Large intestine (tissue), 3 donors: ENCODE data around the gene LYVE1. TPM values are rescaled to one million over a fixed set of nuclear protein-coding genes. Genes with fewer than 3 reads are reported as not detected.

ENCODE experiments used
- DNase-seq, 2 donors: peaks; one replicate each; pipeline versions ENCODE4 v3.0.0 to v3.0.0-alpha.2; 2013
- H3K27ac ChIP-seq: one replicate; pipeline ENCODE4 v1.5.1; 2013; ENCODE audit warnings: low read length
- H3K27me3 ChIP-seq: 2 replicates; pipeline ENCODE4 v1.6.1; 2013; ENCODE audit warnings: low read length; ENCODE audit not compliant: control insufficient read depth, insufficient read depth
- H3K36me3 ChIP-seq: 2 replicates; pipeline ENCODE4 v1.6.1; 2013; ENCODE audit warnings: low read length; ENCODE audit not compliant: control insufficient read depth, insufficient read depth
- H3K4me1 ChIP-seq: one replicate; pipeline ENCODE4 v1.6.1; 2013; ENCODE audit warnings: low read length; ENCODE audit not compliant: control insufficient read depth, insufficient read depth
- H3K4me3 ChIP-seq: one replicate; pipeline ENCODE4 v1.5.1; 2013; ENCODE audit warnings: low read length
- H3K9me3 ChIP-seq: one replicate; pipeline ENCODE4 v1.6.1; 2013; ENCODE audit warnings: mild to moderate bottlenecking, low read depth, low read length, moderate library complexity; ENCODE audit not compliant: control insufficient read depth
- WGBS: methylation state at CpG from one replicate; pipeline ENCODE4 v1.1.5; 2013; ENCODE audit warnings: low lambda C conversion rate; ENCODE audit not compliant: insufficient coverage; 5-methylcytosine and 5-hydroxymethylcytosine counted together
- polyA plus RNA-seq: library from polyadenylated mRNA; unstranded; fragments of 120-200 nt; gene quantifications from one replicate; pipeline ENCODE4 v1.2.1, GENCODE V29; 2013

LYVE1 gene
- polyA plus RNA-seq, 1 donor, result 49.3 TPM

GRCh38 chr11:10542776-10543175 lies 25.7 kb downstream of the LYVE1 start:
- peaks cover 5% of the 10 kb centered on the region for H3K9me3 ChIP-seq
- H3K27me3 ChIP-seq, result no peaks in the 10 kb centered on the region
- no peak overlapping the region for H3K4me3 ChIP-seq
- no peaks in the 10 kb centered on the region for H3K4me1 ChIP-seq
- H3K27ac ChIP-seq, result no peak overlapping the region
- no peaks in the 10 kb centered on the region for H3K36me3 ChIP-seq
- no CpG with 5 or more reads among the region's 3 CpGs for WGBS
- no peak for DNase-seq

- 0% methylated on average over 1 of the region's 5 CpGs for WGBS
- peaks cover 5% of the 10 kb centered on the region for H3K9me3 ChIP-seq
- DNase-seq, result peak; percentile 0 to 46
- peak overlapping the region; percentile 94 for H3K4me3 ChIP-seq
- H3K4me1 ChIP-seq, result no peaks in the 10 kb centered on the region
- no peaks in the 10 kb centered on the region for H3K36me3 ChIP-seq
- H3K27me3 ChIP-seq, result no peaks in the 10 kb centered on the region
- peak overlapping the region; percentile 96 for H3K27ac ChIP-seq
Measured at GRCh38 chr11:10541561-10541930, 26.9 kb downstream of the LYVE1 start.

- H3K4me3 ChIP-seq, result peak within 1 kb of the TSS; percentile 94
- H3K27ac ChIP-seq, result peak within 1 kb of the TSS; percentile 96
- no peaks in the 10 kb centered on the region for H3K27me3 ChIP-seq
- H3K9me3 ChIP-seq, result peaks cover 5% of the 10 kb centered on the region
- no peaks in the 10 kb centered on the region for H3K4me1 ChIP-seq
- no CpG with 5 or more reads among the region's 54 CpGs for WGBS
- no peaks in the 10 kb centered on the region for H3K36me3 ChIP-seq
- DNase-seq, result peak; percentile 94 to 95
Measured at GRCh38 chr11:10540915-10541560, 27.4 kb downstream of the LYVE1 start, which contains the start of gene RNF141. RNF141 (minus strand) TSS chr11:10541187; CDS start chr11:10534158, 7,029 bp downstream.

DNA sequence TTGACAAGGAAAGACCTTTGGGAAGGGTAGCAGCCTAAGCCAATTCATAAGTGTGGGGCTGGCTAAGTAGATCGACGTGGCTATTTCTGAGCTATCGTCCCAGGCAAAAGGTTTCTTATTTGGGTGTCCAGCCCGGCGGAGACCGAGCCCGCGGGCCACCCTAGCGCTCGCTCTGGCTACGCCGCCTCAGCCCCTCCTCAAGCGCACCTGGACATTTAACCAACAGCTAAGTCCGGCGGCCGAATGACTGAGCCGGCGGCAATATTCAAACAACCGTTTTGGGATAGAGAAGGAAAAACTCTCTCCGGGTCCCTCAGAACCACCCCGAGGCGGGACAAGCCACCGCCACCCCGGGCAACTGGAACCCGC lies 27.9 kb downstream of the LYVE1 start:
- WGBS, result no CpG with 5 or more reads among the region's 25 CpGs

GRCh38 chr11:10539339-10539738 lies 29.1 kb downstream of the LYVE1 start:
- peaks cover 5% of the 10 kb centered on the region for H3K9me3 ChIP-seq
- no peak overlapping the region for H3K27ac ChIP-seq
- H3K4me3 ChIP-seq, result no peak overlapping the region
- no peaks in the 10 kb centered on the region for H3K36me3 ChIP-seq
- no peaks in the 10 kb centered on the region for H3K4me1 ChIP-seq
- no peak for DNase-seq
- no peaks in the 10 kb centered on the region for H3K27me3 ChIP-seq

More for the DNA sequence above, 27.9 kb downstream of the LYVE1 start:
- DNase-seq, result no peak
- Histone ChIP-seq H3K9me3 (peaks cover 5% of the 10 kb centered on the region), H3K4me1 (no peaks in the 10 kb centered on the region), H3K27ac (peak overlapping the region; percentile 96), H3K36me3 (no peaks in the 10 kb centered on the region), H3K27me3 (no peaks in the 10 kb centered on the region), H3K4me3 (peak overlapping the region; percentile 94)

DNA sequence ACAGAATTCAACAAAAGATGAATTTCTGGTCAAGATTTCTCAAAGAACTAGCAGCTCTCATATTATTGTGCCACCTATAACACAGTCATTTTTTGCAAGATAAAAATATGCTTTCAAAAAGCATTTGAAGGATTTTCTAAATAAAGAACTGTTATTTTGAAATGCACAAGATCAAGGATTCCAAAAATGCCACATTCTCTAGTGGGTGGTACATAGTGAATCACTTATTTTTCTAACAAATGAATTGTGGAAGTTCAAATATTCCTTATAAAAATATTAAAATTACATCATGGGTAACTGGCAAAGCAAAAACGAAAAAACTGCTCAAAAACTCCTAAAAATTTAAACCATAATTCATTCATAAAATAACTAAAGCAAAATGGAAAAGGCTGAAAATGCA lies 29.5 kb downstream of the LYVE1 start:
- no peak for DNase-seq
- Histone ChIP-seq H3K36me3 (no peaks in the 10 kb centered on the region), H3K9me3 (peaks cover 4% of the 10 kb centered on the region), H3K27me3 (no peaks in the 10 kb centered on the region), H3K27ac (no peak overlapping the region), H3K4me1 (no peaks in the 10 kb centered on the region), H3K4me3 (no peak overlapping the region)
- WGBS, result 92% methylated on average over 1 of the region's 1 CpG

GRCh38 chr11:10537600-10537999 lies 30.9 kb downstream of the LYVE1 start:
- no peak overlapping the region for H3K4me3 ChIP-seq
- H3K9me3 ChIP-seq, result no peaks in the 10 kb centered on the region
- no peak for DNase-seq
- H3K36me3 ChIP-seq, result peaks cover 3% of the 10 kb centered on the region
- no peaks in the 10 kb centered on the region for H3K4me1 ChIP-seq
- no peak overlapping the region for H3K27ac ChIP-seq
- no peaks in the 10 kb centered on the region for H3K27me3 ChIP-seq

GRCh38 chr11:10534316-10534715 lies 34.1 kb downstream of the LYVE1 start:
- H3K9me3 ChIP-seq, result no peaks in the 10 kb centered on the region
- no peaks in the 10 kb centered on the region for H3K27me3 ChIP-seq
- DNase-seq, result no peak
- H3K4me1 ChIP-seq, result no peaks in the 10 kb centered on the region
- no peak overlapping the region for H3K27ac ChIP-seq
- no peak overlapping the region for H3K4me3 ChIP-seq
- H3K36me3 ChIP-seq, result peaks cover 12% of the 10 kb centered on the region
- 88% methylated on average over 1 of the region's 2 CpGs for WGBS

GRCh38 chr11:10533323-10533722 lies 35.1 kb downstream of the LYVE1 start:
- no peaks in the 10 kb centered on the region for H3K4me1 ChIP-seq
- no peaks in the 10 kb centered on the region for H3K9me3 ChIP-seq
- H3K36me3 ChIP-seq, result peaks cover 18% of the 10 kb centered on the region
- no peaks in the 10 kb centered on the region for H3K27me3 ChIP-seq
- no peak overlapping the region for H3K27ac ChIP-seq
- DNase-seq, result no peak
- no peak overlapping the region for H3K4me3 ChIP-seq

- no peaks in the 10 kb centered on the region for H3K4me1 ChIP-seq
- H3K27ac ChIP-seq, result no peak overlapping the region
- H3K9me3 ChIP-seq, result no peaks in the 10 kb centered on the region
- no peak overlapping the region for H3K4me3 ChIP-seq
- peaks cover 18% of the 10 kb centered on the region for H3K36me3 ChIP-seq
- 100% methylated on average over 1 of the region's 2 CpGs for WGBS
- H3K27me3 ChIP-seq, result no peaks in the 10 kb centered on the region
- no peak for DNase-seq
Measured at GRCh38 chr11:10532526-10532925, 35.9 kb downstream of the LYVE1 start.

- Histone ChIP-seq H3K4me3 (no peak overlapping the region), H3K36me3 (peaks cover 33% of the 10 kb centered on the region)
- 94% methylated on average over 2 of the region's 2 CpGs for WGBS
Measured at GRCh38 chr11:10529279-10529678, 39.2 kb downstream of the LYVE1 start.

More at GRCh38 chr11:10529279-10529678, 39.2 kb downstream of the LYVE1 start:
- Histone ChIP-seq H3K27ac (no peak overlapping the region), H3K4me1 (no peaks in the 10 kb centered on the region), H3K27me3 (no peaks in the 10 kb centered on the region), H3K9me3 (no peaks in the 10 kb centered on the region)
- DNase-seq, result no peak
